GM19397 (cell line): ENCODE data around the gene AZU1.
A peak's percentile ranks its signal among the peaks of the same experiment; 100 is the strongest.

Experiments used
- ATAC-seq: cut with Tn5 transposase; IDR thresholded peaks from one replicate; pipeline ENCODE4 v1.9.1; 2021; ENCODE audit warnings: mild to moderate bottlenecking, moderate library complexity; ENCODE audit not compliant: unreplicated experiment

The AZU1 gene

GRCh38 chr19:796692-797527 lies 30.7 kb upstream of the AZU1 start, which contains the start of gene PTBP1:
TSS of gene PTBP1 (plus strand) at chr19:797452. CDS start at chr19:797498, 46 bp downstream.
- peak; percentile 70 for ATAC-seq

- peak; percentile 54 for ATAC-seq
These were observed 29.9 kb upstream of the AZU1 start for GRCh38 chr19:797528-798414.

GRCh38 chr19:798415-799075 lies 29.1 kb upstream of the AZU1 start:
- ATAC-seq: no peak

- no peak for ATAC-seq
These were observed 28.4 kb upstream of the AZU1 start for GRCh38 chr19:799076-799881.

GRCh38 chr19:800360-801029 lies 27.1 kb upstream of the AZU1 start:
- no peak for ATAC-seq

GRCh38 chr19:801030-801860 lies 26.4 kb upstream of the AZU1 start:
- ATAC-seq: no peak

- ATAC-seq: no peak
These were observed 25.7 kb upstream of the AZU1 start for GRCh38 chr19:801861-802497.

- no peak for ATAC-seq
These were observed 25.0 kb upstream of the AZU1 start for GRCh38 chr19:802498-803098.

- no peak for ATAC-seq
These were observed 24.5 kb upstream of the AZU1 start for GRCh38 chr19:803099-803561.

GRCh38 chr19:803686-804418 lies 23.8 kb upstream of the AZU1 start:
- no peak for ATAC-seq

- no peak for ATAC-seq
These were observed 23.0 kb upstream of the AZU1 start for GRCh38 chr19:804419-805165.

GRCh38 chr19:805166-805551 lies 22.5 kb upstream of the AZU1 start:
- ATAC-seq: no peak

- no peak for ATAC-seq
These were observed 21.8 kb upstream of the AZU1 start for GRCh38 chr19:805600-806550.

GRCh38 chr19:806815-807421 lies 20.7 kb upstream of the AZU1 start:
- ATAC-seq: no peak
